Gastroesophageal sphincter (tissue), 3 donors: ENCODE measurements around the gene APBA2.

Experiments used
- CTCF ChIP-seq, 4 experiments: fragments of 200-600 bp in 2 of 4; fragments of 450-650 bp in 2 of 4; sonication (generic) in 1 of 4; IDR thresholded peaks; one replicate each; pipeline ENCODE4 v1.5.1; 2017 to 2019; ENCODE audit warnings: antibody characterized with exemption in 4 of 4, mild to moderate bottlenecking in 2 of 4, moderate library complexity in 2 of 4
- POLR2A ChIP-seq, 2 donors: fragments of 450-650 bp; IDR thresholded peaks; one replicate each; pipeline ENCODE4 v1.6.1; 2017; ENCODE audit warnings: antibody characterized with exemption in 2 of 2, mild to moderate bottlenecking in 2 of 2, moderate library complexity in 1 of 2

GRCh38 chr15:28942571-28942970 lies 56.8 kb downstream of the APBA2 start:
- TF ChIP-seq CTCF (IDR thresholded peaks at IDR 0.05) (no peak), POLR2A (IDR thresholded peaks at IDR 0.05) (no peak)
